GM04504 (cell line): ENCODE data around the gene MCEE.
A peak's percentile ranks its signal among the peaks of the same experiment; 100 is the strongest.
"Not testable (repeated sequence)": the region's sequence is repeated elsewhere in the genome, so short reads cannot be mapped to it uniquely, and the experiment has no call there.

ENCODE experiments used
- DNase-seq: peaks from one replicate; pipeline ENCODE4 v3.0.0-alpha.2; 2012; ENCODE audit warnings: low read depth

Gene MCEE

GRCh38 chr2:71126957-71127356, 3.1 kb downstream of the MCEE start:
- DNase-seq, result no peak

- no peak for DNase-seq
Measured at GRCh38 chr2:71125506-71126294, 4.3 kb downstream of the MCEE start.

GRCh38 chr2:71122387-71123298, 7.4 kb downstream of the MCEE start:
- DNase-seq, result no peak

GRCh38 chr2:71121479-71121878, 8.6 kb downstream of the MCEE start:
- no peak for DNase-seq

GRCh38 chr2:71120195-71120594, 9.8 kb downstream of the MCEE start:
- DNase-seq, result no peak

- DNase-seq, result no peak
Measured at GRCh38 chr2:71117063-71117462, 13.0 kb downstream of the MCEE start.

GRCh38 chr2:71113843-71114242, 16.2 kb downstream of the MCEE start:
- no peak for DNase-seq

GRCh38 chr2:71108091-71108490, 21.9 kb downstream of the MCEE start:
- DNase-seq, result no peak

- DNase-seq, result not testable (repeated sequence)
Measured at GRCh38 chr2:71106463-71106862, 23.6 kb downstream of the MCEE start.

GRCh38 chr2:71103809-71104208, 26.2 kb downstream of the MCEE start:
- no peak for DNase-seq

- no peak for DNase-seq
Measured at GRCh38 chr2:71102981-71103681, 26.9 kb downstream of the MCEE start.

GRCh38 chr2:71101656-71102055, 28.4 kb downstream of the MCEE start:
- peak; percentile 44 for DNase-seq

GRCh38 chr2:71100195-71100964, 29.6 kb downstream of the MCEE start:
- DNase-seq, result peak; percentile 23

GRCh38 chr2:71092491-71093260, 37.4 kb downstream of the MCEE start:
- not testable (repeated sequence) for DNase-seq

GRCh38 chr2:71091808-71092207, 38.2 kb downstream of the MCEE start:
- DNase-seq, result not testable (repeated sequence)

GRCh38 chr2:71089475-71089874, 40.6 kb downstream of the MCEE start:
- DNase-seq, result not testable (repeated sequence)

- not testable (repeated sequence) for DNase-seq
Measured at GRCh38 chr2:71085325-71086003, 44.6 kb downstream of the MCEE start.

GRCh38 chr2:71083752-71084312, 46.2 kb downstream of the MCEE start:
- not testable (repeated sequence) for DNase-seq

GRCh38 chr2:71083297-71083696, 46.7 kb downstream of the MCEE start:
- not testable (repeated sequence) for DNase-seq
